HepG2 (cell line): Measurements from ENCODE around the gene ZDHHC7. TPM values are rescaled to one million over a fixed set of nuclear protein-coding genes. Genes with fewer than 3 reads are reported as not detected.

ENCODE experiments used
- AGO1 ChIP-seq: fragments of 200-400 bp; formaldehyde crosslinking; IDR thresholded peaks from 2 replicates; pipeline ENCODE4 v1.6.1; 2017; ENCODE audit warnings: mild to moderate bottlenecking, low read depth, low read length, moderate library complexity; ENCODE audit not compliant: poor library complexity, severe bottlenecking
- CEBPB ChIP-seq: IDR thresholded peaks from 2 replicates; pipeline ENCODE4 v1.6.1; 2011; ENCODE audit warnings: low read depth, low read length, improper control_type of control experiment, borderline replicate concordance
- DDIT3 ChIP-seq: sonication (generic); formaldehyde crosslinking; IDR thresholded peaks from 2 replicates; pipeline ENCODE4 v1.4.0; 2020; ENCODE audit warnings: mild to moderate bottlenecking, missing genetic modification reagents
- MED1 ChIP-seq: sonication (generic); formaldehyde crosslinking; IDR thresholded peaks from 2 replicates; pipeline ENCODE4 v1.4.0; 2020; ENCODE audit warnings: missing genetic modification reagents
- NCOR1 ChIP-seq: fragments of 200-600 bp; sonication (generic); IDR thresholded peaks from 2 replicates; pipeline ENCODE4 v1.7.0; 2017; ENCODE audit warnings: antibody characterized with exemption, low read length, borderline replicate concordance
- PCBP2 ChIP-seq: fragments of 200-400 bp; formaldehyde crosslinking; optimal IDR thresholded peaks from 2 replicates; pipeline ENCODE3; 2018; ENCODE audit warnings: low read length, low read depth; ENCODE audit not compliant: poor library complexity, severe bottlenecking
- SNAPC4 ChIP-seq: sonication (generic); formaldehyde crosslinking; IDR thresholded peaks from 2 replicates; pipeline ENCODE4 v1.4.0; 2020; ENCODE audit warnings: mild to moderate bottlenecking, missing genetic modification reagents
- TIGD3 ChIP-seq: sonication (generic); formaldehyde crosslinking; IDR thresholded peaks from 2 replicates; pipeline ENCODE4 v1.5.1; 2020; ENCODE audit warnings: mild to moderate bottlenecking, missing genetic modification reagents, borderline replicate concordance
- ZNF329 ChIP-seq: sonication (generic); formaldehyde crosslinking; IDR thresholded peaks from 2 replicates; pipeline ENCODE4 v1.9.0; 2021; ENCODE audit warnings: low read depth, mild to moderate bottlenecking, missing genetic modification reagents
- ZNF383 ChIP-seq: sonication (generic); formaldehyde crosslinking; IDR thresholded peaks from 2 replicates; pipeline ENCODE4 v1.4.0; 2020; ENCODE audit warnings: missing genetic modification reagents, mild to moderate bottlenecking, borderline replicate concordance
- ZNF414 ChIP-seq: sonication (generic); formaldehyde crosslinking; IDR thresholded peaks from 2 replicates; pipeline ENCODE4 v1.5.0; 2020; ENCODE audit warnings: missing genetic modification reagents
- ZNF431 ChIP-seq: sonication (generic); formaldehyde crosslinking; IDR thresholded peaks from 2 replicates; pipeline ENCODE4 v1.9.0; 2022; ENCODE audit warnings: missing genetic modification reagents, low read depth, mild to moderate bottlenecking, borderline replicate concordance
- ZNF557 ChIP-seq: sonication (generic); formaldehyde crosslinking; IDR thresholded peaks from 2 replicates; pipeline ENCODE4 v1.4.0; 2020; ENCODE audit warnings: missing genetic modification reagents
- polyA plus RNA-seq, 8 experiments: library from polyadenylated mRNA; depleted of rRNA in 3 of 8; stranded (reverse) in 7 of 8; unstranded in 1 of 8; fragments of >200 nt; fragmentation: Illumina TruSeq in 4 of 8; extraction: Trizol in 4 of 8; gene quantifications; 2 replicates each; pipeline versions ENCODE4 v1.2.1 to v1.2.3, GENCODE V29; 2011 to 2016; ENCODE audit warnings: low read depth in 4 of 8, missing spikeins in 1 of 8, mixed read lengths in 1 of 8; ENCODE audit not compliant: insufficient read depth in 1 of 8
- total RNA-seq, 5 experiments: library from RNA; depleted of rRNA; stranded (reverse); fragments of >200 nt; fragmentation: Illumina TruSeq; extraction: Trizol; gene quantifications; 2 replicates each; pipeline ENCODE4 v1.2.3, GENCODE V29; 2016; ENCODE audit warnings: low read depth in 1 of 5
- TF ChIP-seq, protein P1 (sequence below): sonication (generic); formaldehyde crosslinking; IDR thresholded peaks from 2 replicates; pipeline ENCODE4 v1.5.1; 2020; ENCODE audit warnings: mild to moderate bottlenecking, missing genetic modification reagents, borderline replicate concordance

Gene ZDHHC7
- total and polyA plus RNA-seq, 2 of the 13 experiments (the other 11 are each of a cell fraction or from before 2014, with no cell fraction given), result 46.8 to 67.6 TPM

DNA sequence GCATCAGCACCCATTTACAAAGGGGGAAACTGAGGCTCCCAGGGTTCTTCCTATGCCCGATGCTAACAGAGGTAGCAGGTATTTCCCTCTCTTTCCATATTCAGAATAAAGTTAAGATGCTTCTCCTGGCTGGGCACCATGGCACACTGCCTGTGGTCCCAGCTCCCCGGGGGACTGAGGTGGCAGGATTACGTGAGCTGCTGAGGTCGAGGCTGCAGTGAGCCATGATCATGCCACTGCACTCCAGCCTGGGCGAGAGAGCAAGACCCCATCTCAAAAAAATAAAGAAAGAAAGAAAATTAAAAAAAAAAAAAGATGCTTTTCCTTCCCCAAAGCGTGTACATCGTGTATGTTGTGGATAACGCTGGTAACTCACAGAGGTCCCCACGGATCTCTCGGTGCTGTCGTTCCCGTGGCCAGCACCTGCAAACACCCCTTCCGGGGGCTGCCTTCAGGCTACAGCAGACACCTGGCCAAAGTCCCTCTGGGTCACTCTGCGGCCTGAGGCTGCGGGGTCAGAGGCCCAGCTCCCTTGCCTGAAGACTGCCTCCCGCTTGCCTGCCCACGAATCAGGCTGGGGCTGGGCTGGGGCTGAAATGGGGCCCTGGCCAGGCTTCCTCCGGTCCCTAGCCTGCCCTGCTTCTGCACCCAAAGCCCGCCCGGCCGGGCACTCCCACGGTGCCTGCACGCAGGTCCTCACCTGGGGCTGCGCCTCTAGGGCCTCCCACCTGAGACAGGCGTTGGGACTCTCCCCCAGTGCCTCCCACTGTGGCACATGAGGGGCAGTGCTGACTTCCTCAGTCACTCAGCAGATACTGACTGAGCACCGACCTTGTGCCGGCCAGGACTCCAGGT is 63.1 kb downstream of the ZDHHC7 start (continued):
- TF ChIP-seq, protein P1, sequence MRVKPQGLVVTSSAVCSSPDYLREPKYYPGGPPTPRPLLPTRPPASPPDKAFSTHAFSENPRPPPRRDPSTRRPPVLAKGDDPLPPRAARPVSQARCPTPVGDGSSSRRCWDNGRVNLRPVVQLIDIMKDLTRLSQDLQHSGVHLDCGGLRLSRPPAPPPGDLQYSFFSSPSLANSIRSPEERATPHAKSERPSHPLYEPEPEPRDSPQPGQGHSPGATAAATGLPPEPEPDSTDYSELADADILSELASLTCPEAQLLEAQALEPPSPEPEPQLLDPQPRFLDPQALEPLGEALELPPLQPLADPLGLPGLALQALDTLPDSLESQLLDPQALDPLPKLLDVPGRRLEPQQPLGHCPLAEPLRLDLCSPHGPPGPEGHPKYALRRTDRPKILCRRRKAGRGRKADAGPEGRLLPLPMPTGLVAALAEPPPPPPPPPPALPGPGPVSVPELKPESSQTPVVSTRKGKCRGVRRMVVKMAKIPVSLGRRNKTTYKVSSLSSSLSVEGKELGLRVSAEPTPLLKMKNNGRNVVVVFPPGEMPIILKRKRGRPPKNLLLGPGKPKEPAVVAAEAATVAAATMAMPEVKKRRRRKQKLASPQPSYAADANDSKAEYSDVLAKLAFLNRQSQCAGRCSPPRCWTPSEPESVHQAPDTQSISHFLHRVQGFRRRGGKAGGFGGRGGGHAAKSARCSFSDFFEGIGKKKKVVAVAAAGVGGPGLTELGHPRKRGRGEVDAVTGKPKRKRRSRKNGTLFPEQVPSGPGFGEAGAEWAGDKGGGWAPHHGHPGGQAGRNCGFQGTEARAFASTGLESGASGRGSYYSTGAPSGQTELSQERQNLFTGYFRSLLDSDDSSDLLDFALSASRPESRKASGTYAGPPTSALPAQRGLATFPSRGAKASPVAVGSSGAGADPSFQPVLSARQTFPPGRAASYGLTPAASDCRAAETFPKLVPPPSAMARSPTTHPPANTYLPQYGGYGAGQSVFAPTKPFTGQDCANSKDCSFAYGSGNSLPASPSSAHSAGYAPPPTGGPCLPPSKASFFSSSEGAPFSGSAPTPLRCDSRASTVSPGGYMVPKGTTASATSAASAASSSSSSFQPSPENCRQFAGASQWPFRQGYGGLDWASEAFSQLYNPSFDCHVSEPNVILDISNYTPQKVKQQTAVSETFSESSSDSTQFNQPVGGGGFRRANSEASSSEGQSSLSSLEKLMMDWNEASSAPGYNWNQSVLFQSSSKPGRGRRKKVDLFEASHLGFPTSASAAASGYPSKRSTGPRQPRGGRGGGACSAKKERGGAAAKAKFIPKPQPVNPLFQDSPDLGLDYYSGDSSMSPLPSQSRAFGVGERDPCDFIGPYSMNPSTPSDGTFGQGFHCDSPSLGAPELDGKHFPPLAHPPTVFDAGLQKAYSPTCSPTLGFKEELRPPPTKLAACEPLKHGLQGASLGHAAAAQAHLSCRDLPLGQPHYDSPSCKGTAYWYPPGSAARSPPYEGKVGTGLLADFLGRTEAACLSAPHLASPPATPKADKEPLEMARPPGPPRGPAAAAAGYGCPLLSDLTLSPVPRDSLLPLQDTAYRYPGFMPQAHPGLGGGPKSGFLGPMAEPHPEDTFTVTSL (CRISPR knock-in tag), result peak; percentile 40; the same call in 1 of the 2 replicates
- TF ChIP-seq DDIT3 (CRISPR knock-in tag) (no peak), NCOR1 (no peak), TIGD3 (CRISPR knock-in tag) (no peak), AGO1 (peak; percentile 31), ZNF557 (CRISPR knock-in tag) (no peak), ZNF414 (CRISPR knock-in tag) (no peak; the same call in 1 of the 2 replicates), PCBP2 (no peak), ZNF329 (CRISPR knock-in tag) (no peak), SNAPC4 (CRISPR knock-in tag) (no peak), CEBPB (no peak), ZNF383 (CRISPR knock-in tag) (no peak), MED1 (CRISPR knock-in tag) (peak; percentile 83), ZNF431 (CRISPR knock-in tag) (peak; percentile 59)
